Heart left ventricle (tissue), 16 donors: ENCODE data around the gene OXNAD1. TPM values are rescaled to one million over a fixed set of nuclear protein-coding genes. Genes with fewer than 3 reads are reported as not detected.

Experiments
- ATAC-seq, 4 donors: fragments of 200-7000 bp; cut with Tn5 transposase; one replicate each; pipeline ENCODE4 v1.9.1; 2020 to 2022; ENCODE audit warnings: moderate library complexity in 4 of 4, mild to moderate bottlenecking in 3 of 4, moderate number of reproducible peaks in 1 of 4
- DNase-seq, 5 donors: peaks; one replicate each; pipeline ENCODE4 v3.0.0-alpha.2; 2020
- H3K27ac ChIP-seq, 12 donors: fragments of 200-600 bp; sonication (generic) in 4 of 12; one replicate each; pipeline versions ENCODE4 v1.5.0 to v1.8.0; 2016 to 2022; ENCODE audit warnings: mild to moderate bottlenecking in 2 of 12
- H3K27me3 ChIP-seq, 9 donors: fragments of 200-600 bp; sonication (generic) in 2 of 9; one replicate each; pipeline versions ENCODE4 v1.5.1 to v1.8.0; 2016 to 2022; ENCODE audit warnings: mild to moderate bottlenecking in 3 of 9
- H3K36me3 ChIP-seq, 9 donors: fragments of 200-600 bp; sonication (generic) in 2 of 9; one replicate each; pipeline versions ENCODE4 v1.5.0 to v1.8.0; 2018 to 2022; ENCODE audit warnings: mild to moderate bottlenecking in 2 of 9
- H3K4me1 ChIP-seq, 12 donors: fragments of 200-600 bp; sonication (generic) in 4 of 12; one replicate each; pipeline versions ENCODE4 v1.5.0 to v1.8.0; 2016 to 2022; ENCODE audit warnings: mild to moderate bottlenecking in 3 of 12
- H3K4me3 ChIP-seq, 12 donors: fragments of 200-600 bp; sonication (generic) in 4 of 12; one replicate each; pipeline versions ENCODE4 v1.5.0 to v1.8.0; 2017 to 2022; ENCODE audit warnings: mild to moderate bottlenecking in 9 of 12, moderate library complexity in 4 of 12
- H3K9me3 ChIP-seq, 12 donors: fragments of 200-600 bp; sonication (generic) in 4 of 12; one replicate each; pipeline versions ENCODE4 v1.5.0 to v1.8.0; 2016 to 2022; ENCODE audit warnings: mild to moderate bottlenecking in 1 of 12
- POLR2A ChIP-seq, 2 donors: fragments of 450-650 bp; IDR thresholded peaks; one replicate each; pipeline ENCODE4 v1.6.1; 2017; ENCODE audit warnings: antibody characterized with exemption in 2 of 2, mild to moderate bottlenecking in 2 of 2, moderate library complexity in 2 of 2
- WGBS, 4 donors: extraction: QIAGEN DNeasy Blood & Tissue Kit in 2 of 4; methylation state at CpG; one replicate each; pipeline versions ENCODE4 v1.1.5 to v1.1.7; 2013 to 2018; 5-methylcytosine and 5-hydroxymethylcytosine counted together
- intact Hi-C, 10 donors: fragments of 100-400 bp; cut with DNase I; formaldehyde crosslinking; loops; one replicate each; pipeline versions ENCODE4 v1.11.1 to v1.14.2; 2022
- polyA plus RNA-seq, 2 donors: library from polyadenylated mRNA; stranded (reverse); fragments of 200-250 nt; gene quantifications; one replicate each; pipeline ENCODE4 v1.2.3, GENCODE V29; 2013
- total RNA-seq, 9 donors: library from RNA; depleted of rRNA in 2 of 9; stranded (reverse); fragments of >200 nt in 2 of 9; fragmentation: NEBNext Ultra II Directional in 3 of 9; extraction: Animal tissue kit (Norgen Biotek cat#: 25700) in 3 of 9; gene quantifications; one replicate each; pipeline versions ENCODE4 v1.1.0 to v1.2.4, GENCODE V29; 2016 to 2023
- TF ChIP-seq, protein P1 (sequence below), 12 donors: fragments of 200-600 bp; sonication (generic) in 4 of 12; IDR thresholded peaks; one replicate each; pipeline versions ENCODE4 v1.5.0 to v1.8.0; 2018 to 2022; ENCODE audit warnings: antibody characterized with exemption in 12 of 12, mild to moderate bottlenecking in 5 of 12
- donor health status: ischemic (EF 13 %, LVEDD 7.1; RV severe dilation, severe dysfunction).
- donor health status: healthy with polysubstance abuse.
- donor health status: DM: no; HTN: yes; CAD: no.
- donor health status: DM: no; HTN: no; CAD: no.
- donor health status: ischemic (EF 25% LVEDD 6.9; RV normal size, moderate dysfunction).
- donor health status: ischemic (EF 25% LVEDD 5.7; RV mildly dilated, moderate dysfunction).
- donor health status: healthy.
- donor health status: DM: yes; HTN: yes; CAD: no.
- donor health status: ischemic (EF 35%, LVEDD 5.7; RV mildly dilated, moderate dysfunction).
- donor health status: nonischemic (EF 11% LVEDD 7.7; RV severe dilation, severe dysfunction).
- donor health status: DM: yes; HTN: yes; CAD: no.
- donor health status: PGD.
- donor health status: ischemic (EF 29% LVEDD 5.4; RV normal size, mild dysfunction).
- donor health status: nonischemic (EF 23%, LVEDD 6.1; RV moderate dilation, normal function).

OXNAD1 gene
- total and polyA plus RNA-seq, 11 donors = 7.3 to 26.9 (median 18.1) TPM

DNA sequence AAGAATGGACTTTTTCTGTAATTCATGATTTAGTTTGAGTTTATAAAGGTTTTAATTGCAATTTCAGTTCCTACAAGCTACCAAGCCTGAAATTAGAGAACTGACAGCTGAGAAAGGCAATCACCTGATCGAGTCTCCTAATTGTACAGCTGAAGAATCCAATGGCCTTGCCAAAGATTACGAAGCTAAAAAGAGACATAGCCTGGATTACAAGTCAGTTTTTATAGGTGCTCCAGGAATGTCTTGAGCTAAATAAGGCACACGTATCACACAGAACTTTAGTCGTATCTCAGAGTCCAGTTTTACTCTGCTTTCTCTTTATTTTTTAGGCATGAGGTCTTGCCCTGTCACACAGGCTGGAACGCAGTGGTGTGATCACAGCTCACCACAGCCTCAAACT is 6.8 kb upstream of the OXNAD1 start:
- H3K36me3 ChIP-seq = peaks cover 0 to 42% (median 24%) of the 10 kb centered on the region in 9 donors
- intact Hi-C loops = no loop called here
- no peaks in the 10 kb centered on the region for H3K27me3 ChIP-seq
- WGBS, 4 donors = 54 to 67% (median 60%) methylated on average over 5 of the region's 5 CpGs
- ATAC-seq = no peak
- TF ChIP-seq, protein P1, sequence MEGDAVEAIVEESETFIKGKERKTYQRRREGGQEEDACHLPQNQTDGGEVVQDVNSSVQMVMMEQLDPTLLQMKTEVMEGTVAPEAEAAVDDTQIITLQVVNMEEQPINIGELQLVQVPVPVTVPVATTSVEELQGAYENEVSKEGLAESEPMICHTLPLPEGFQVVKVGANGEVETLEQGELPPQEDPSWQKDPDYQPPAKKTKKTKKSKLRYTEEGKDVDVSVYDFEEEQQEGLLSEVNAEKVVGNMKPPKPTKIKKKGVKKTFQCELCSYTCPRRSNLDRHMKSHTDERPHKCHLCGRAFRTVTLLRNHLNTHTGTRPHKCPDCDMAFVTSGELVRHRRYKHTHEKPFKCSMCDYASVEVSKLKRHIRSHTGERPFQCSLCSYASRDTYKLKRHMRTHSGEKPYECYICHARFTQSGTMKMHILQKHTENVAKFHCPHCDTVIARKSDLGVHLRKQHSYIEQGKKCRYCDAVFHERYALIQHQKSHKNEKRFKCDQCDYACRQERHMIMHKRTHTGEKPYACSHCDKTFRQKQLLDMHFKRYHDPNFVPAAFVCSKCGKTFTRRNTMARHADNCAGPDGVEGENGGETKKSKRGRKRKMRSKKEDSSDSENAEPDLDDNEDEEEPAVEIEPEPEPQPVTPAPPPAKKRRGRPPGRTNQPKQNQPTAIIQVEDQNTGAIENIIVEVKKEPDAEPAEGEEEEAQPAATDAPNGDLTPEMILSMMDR (IDR thresholded peaks at IDR 0.05) = no peak
- TF ChIP-seq POLR2A (IDR thresholded peaks at IDR 0.05) = no peak
- no peak overlapping the region for H3K4me3 ChIP-seq
- H3K9me3 ChIP-seq = no peaks in the 10 kb centered on the region
- no peak for DNase-seq
- no peak overlapping the region for H3K27ac ChIP-seq
- peaks cover 0 to 19% (median 5%) of the 10 kb centered on the region in 12 donors for H3K4me1 ChIP-seq

DNA sequence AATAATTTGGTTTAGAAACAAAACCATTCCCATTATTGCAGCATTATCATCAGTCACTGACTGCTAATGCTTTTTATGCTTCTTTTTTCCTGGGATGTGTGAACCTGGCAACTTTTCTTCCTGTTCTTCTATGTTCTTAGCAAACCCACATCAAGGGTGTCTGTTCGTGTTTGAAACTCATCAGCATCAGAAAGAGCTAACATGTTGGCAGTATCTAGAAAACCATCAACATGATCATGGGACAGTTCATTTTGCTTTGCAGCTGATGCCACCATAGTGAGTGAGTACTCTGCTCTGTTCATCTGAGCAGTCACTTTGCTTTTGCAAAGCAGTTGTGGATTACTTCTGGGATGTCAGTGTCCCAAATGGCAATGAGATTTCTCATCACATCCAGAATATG is 6.1 kb upstream of the OXNAD1 start:
- ATAC-seq = no peak
- no peak overlapping the region for H3K27ac ChIP-seq
- H3K36me3 ChIP-seq = peaks cover 0 to 42% (median 24%) of the 10 kb centered on the region in 9 donors

DNA sequence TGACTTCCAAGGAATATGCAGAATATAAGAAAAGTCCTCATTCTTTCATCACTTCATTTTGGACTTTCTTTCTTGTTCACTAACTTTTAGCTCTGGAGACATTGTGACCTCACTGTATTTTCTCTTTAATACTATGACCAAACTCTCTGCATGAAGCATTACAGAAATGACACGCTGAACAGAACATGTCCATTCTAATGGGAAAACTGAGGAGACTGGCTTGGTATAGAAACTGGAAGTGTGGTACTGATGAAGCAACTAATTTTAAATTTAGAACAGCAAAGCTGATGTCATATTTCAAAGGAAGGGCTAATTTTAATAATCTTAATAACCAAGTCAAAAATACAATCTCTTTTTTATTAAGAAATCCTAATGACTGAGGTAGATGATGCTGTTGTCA is 5.0 kb upstream of the OXNAD1 start:
- no peak for ATAC-seq
- Histone ChIP-seq H3K4me1 (peaks cover 0 to 29% (median 15%) of the 10 kb centered on the region in 12 donors), H3K36me3 (peaks cover 0 to 42% (median 24%) of the 10 kb centered on the region in 9 donors), H3K9me3 (no peaks in the 10 kb centered on the region), H3K27ac (no peak overlapping the region), H3K27me3 (no peaks in the 10 kb centered on the region), H3K4me3 (no peak overlapping the region)
- intact Hi-C loops = no loop called here
- DNase-seq = no peak
- TF ChIP-seq POLR2A (IDR thresholded peaks at IDR 0.05) = no peak
- TF ChIP-seq, protein P1 (IDR thresholded peaks at IDR 0.05) = no peak
- WGBS, 4 donors = 85 to 93% (median 88%) methylated on average over 1 of the region's 1 CpG

More for the DNA sequence above, 6.1 kb upstream of the OXNAD1 start:
- Histone ChIP-seq H3K4me1 (peaks cover 0 to 26% (median 10%) of the 10 kb centered on the region in 12 donors), H3K9me3 (no peaks in the 10 kb centered on the region), H3K27me3 (no peaks in the 10 kb centered on the region), H3K4me3 (no peak overlapping the region)
- TF ChIP-seq, protein P1 (IDR thresholded peaks at IDR 0.05) = no peak
- TF ChIP-seq POLR2A (IDR thresholded peaks at IDR 0.05) = no peak
- intact Hi-C loops = no loop called here
- no peak for DNase-seq
- 80 to 87% (median 85%) methylated on average over 1 of the region's 1 CpG for WGBS, 4 donors

- intact Hi-C loops = no loop called here
- Histone ChIP-seq H3K9me3 (no peaks in the 10 kb centered on the region), H3K27ac (no peak overlapping the region), H3K4me3 (no peak overlapping the region), H3K4me1 (peaks cover 0 to 45% (median 32%) of the 10 kb centered on the region in 12 donors), H3K27me3 (no peaks in the 10 kb centered on the region), H3K36me3 (peaks cover 0 to 38% (median 24%) of the 10 kb centered on the region in 9 donors)
- ATAC-seq (no peak), DNase-seq (no peak)
- 70 to 83% (median 76%) methylated on average over 4 of the region's 4 CpGs for WGBS, 4 donors
- TF ChIP-seq POLR2A (IDR thresholded peaks at IDR 0.05) = no peak
- TF ChIP-seq, protein P1 (IDR thresholded peaks at IDR 0.05) = no peak
Observed at GRCh38 chr3:16262174-16262573, 2.8 kb upstream of the OXNAD1 start.
